Osteocyte (in vitro differentiated cells): ENCODE measurements around the gene SHMT2. TPM values are rescaled to one million over a fixed set of nuclear protein-coding genes. Genes with fewer than 3 reads are reported as not detected.

ENCODE experiments used
- DNase-seq: peaks from one replicate; pipeline ENCODE4 v3.0.0; 2021; ENCODE audit warnings: mixed read lengths; ENCODE audit not compliant: unreplicated experiment; ENCODE audit errors: extremely low spot score
- H3K27ac Mint-ChIP-seq: one replicate; pipeline ENCODE4 v1.8.0; 2021; ENCODE audit warnings: mild to moderate bottlenecking, mixed read lengths; ENCODE audit not compliant: unreplicated experiment
- H3K27me3 Mint-ChIP-seq: one replicate; pipeline ENCODE4 v1.8.0; 2021; ENCODE audit warnings: mixed read lengths; ENCODE audit not compliant: unreplicated experiment
- H3K36me3 Mint-ChIP-seq: one replicate; pipeline ENCODE4 v1.8.0; 2021; ENCODE audit warnings: mixed read lengths; ENCODE audit not compliant: unreplicated experiment
- H3K4me1 Mint-ChIP-seq: one replicate; pipeline ENCODE4 v1.8.0; 2021; ENCODE audit warnings: mixed read lengths; ENCODE audit not compliant: unreplicated experiment
- H3K4me3 Mint-ChIP-seq: one replicate; pipeline ENCODE4 v1.8.0; 2021; ENCODE audit warnings: mild to moderate bottlenecking, moderate library complexity, mixed read lengths; ENCODE audit not compliant: unreplicated experiment
- H3K9me3 Mint-ChIP-seq: one replicate; pipeline ENCODE4 v1.8.0; 2021; ENCODE audit warnings: mixed read lengths; ENCODE audit not compliant: unreplicated experiment
- CTCF ChIP-seq: fragments of 200-600 bp; sonication (generic); IDR thresholded peaks from 2 replicates; pipeline ENCODE4 v1.5.0; 2021; ENCODE audit warnings: antibody characterized with exemption, mild to moderate bottlenecking, moderate library complexity
- total RNA-seq: library from RNA; stranded (reverse); gene quantifications from 2 replicates; pipeline ENCODE4 v1.2.1, GENCODE V29; 2021

Gene SHMT2
- total RNA-seq, 1 donor from 2014 or later: 263 TPM

DNA sequence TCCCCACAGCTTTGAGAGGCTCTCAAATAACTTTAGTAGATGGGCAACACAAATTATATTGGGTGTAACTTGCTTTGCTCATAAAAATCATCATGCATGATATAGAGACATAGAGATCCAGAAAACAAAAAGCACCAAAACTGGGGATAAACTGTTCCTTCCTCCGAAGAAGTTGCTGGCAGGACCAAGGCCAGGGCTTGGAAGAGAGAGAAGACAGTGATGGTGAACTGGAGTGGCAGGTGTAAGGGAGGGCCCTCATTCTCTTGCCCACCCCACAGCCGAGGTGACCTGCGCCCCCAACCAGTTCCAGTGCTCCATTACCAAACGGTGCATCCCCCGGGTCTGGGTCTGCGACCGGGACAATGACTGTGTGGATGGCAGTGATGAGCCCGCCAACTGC, 28.3 kb upstream of the SHMT2 start:
- H3K36me3 Mint-ChIP-seq: peaks cover 64% of the 10 kb centered on the region
- no peaks in the 10 kb centered on the region for H3K27me3 Mint-ChIP-seq
- TF ChIP-seq CTCF: no peak
- H3K4me3 Mint-ChIP-seq: no peak overlapping the region
- H3K27ac Mint-ChIP-seq: no peak overlapping the region
- DNase-seq: no peak
- no peaks in the 10 kb centered on the region for H3K9me3 Mint-ChIP-seq
- no peaks in the 10 kb centered on the region for H3K4me1 Mint-ChIP-seq

DNA sequence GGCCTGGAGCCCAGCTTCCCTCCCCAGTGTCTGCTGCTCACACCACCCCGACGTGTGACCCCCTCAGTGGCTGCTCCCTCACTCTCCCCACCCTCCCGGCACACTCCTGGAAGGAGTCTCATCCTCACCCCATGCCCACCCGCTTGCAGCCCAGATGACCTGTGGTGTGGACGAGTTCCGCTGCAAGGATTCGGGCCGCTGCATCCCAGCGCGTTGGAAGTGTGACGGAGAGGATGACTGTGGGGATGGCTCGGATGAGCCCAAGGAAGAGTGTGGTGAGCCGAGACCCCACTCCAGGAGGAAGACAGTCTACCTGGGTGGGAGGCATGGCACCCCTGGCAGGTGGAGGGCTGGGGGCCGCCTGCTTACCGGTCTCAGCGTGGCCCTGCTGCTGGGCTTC, 27.9 kb upstream of the SHMT2 start:
- H3K36me3 Mint-ChIP-seq: peaks cover 62% of the 10 kb centered on the region
- no peak overlapping the region for H3K27ac Mint-ChIP-seq
- no peaks in the 10 kb centered on the region for H3K9me3 Mint-ChIP-seq
- no peak overlapping the region for H3K4me3 Mint-ChIP-seq
- H3K27me3 Mint-ChIP-seq: no peaks in the 10 kb centered on the region
- DNase-seq: no peak
- H3K4me1 Mint-ChIP-seq: no peaks in the 10 kb centered on the region
- TF ChIP-seq CTCF: no peak

DNA sequence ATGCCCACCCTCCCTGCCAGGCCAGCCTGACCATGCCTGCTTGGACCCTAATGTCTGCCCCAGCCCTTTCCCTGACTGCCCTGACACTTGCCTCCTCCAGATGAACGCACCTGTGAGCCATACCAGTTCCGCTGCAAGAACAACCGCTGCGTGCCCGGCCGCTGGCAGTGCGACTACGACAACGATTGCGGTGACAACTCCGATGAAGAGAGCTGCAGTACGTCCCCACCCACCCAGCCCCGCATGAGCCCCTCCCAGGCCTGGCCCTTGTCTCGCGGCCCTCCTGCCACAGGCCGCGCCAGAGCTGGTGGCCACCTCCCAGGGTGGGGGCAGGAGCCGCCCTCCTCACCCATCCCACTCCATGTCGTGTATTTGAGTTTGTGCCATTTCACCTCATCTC, 27.2 kb upstream of the SHMT2 start:
- Mint-ChIP-seq H3K4me1 (no peaks in the 10 kb centered on the region), H3K36me3 (peaks cover 59% of the 10 kb centered on the region), H3K27ac (no peak overlapping the region), H3K27me3 (no peaks in the 10 kb centered on the region), H3K9me3 (no peaks in the 10 kb centered on the region), H3K4me3 (no peak overlapping the region)
- TF ChIP-seq CTCF: no peak
- no peak for DNase-seq

DNA sequence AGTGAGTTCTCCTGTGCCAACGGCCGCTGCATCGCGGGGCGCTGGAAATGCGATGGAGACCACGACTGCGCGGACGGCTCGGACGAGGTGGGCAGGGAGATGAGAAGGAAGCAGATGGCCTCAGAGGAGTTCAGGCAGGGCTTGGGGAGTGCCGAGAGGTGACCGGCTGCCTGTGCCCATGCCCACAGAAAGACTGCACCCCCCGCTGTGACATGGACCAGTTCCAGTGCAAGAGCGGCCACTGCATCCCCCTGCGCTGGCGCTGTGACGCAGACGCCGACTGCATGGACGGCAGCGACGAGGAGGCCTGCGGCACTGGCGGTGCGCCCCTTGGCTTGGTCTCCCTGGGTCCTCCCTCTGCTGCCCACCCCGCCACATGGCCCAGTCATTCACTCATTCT, 26.3 kb upstream of the SHMT2 start:
- no peaks in the 10 kb centered on the region for H3K9me3 Mint-ChIP-seq
- DNase-seq: no peak
- peaks cover 53% of the 10 kb centered on the region for H3K36me3 Mint-ChIP-seq
- no peak overlapping the region for H3K4me3 Mint-ChIP-seq
- TF ChIP-seq CTCF: no peak
- no peak overlapping the region for H3K27ac Mint-ChIP-seq
- H3K4me1 Mint-ChIP-seq: no peaks in the 10 kb centered on the region
- H3K27me3 Mint-ChIP-seq: no peaks in the 10 kb centered on the region

GRCh38 chr12:57203791-57204190, 25.7 kb upstream of the SHMT2 start:
- no peak overlapping the region for H3K27ac Mint-ChIP-seq
- no peaks in the 10 kb centered on the region for H3K4me1 Mint-ChIP-seq
- H3K36me3 Mint-ChIP-seq: peaks cover 52% of the 10 kb centered on the region
- H3K4me3 Mint-ChIP-seq: no peak overlapping the region
- H3K9me3 Mint-ChIP-seq: no peaks in the 10 kb centered on the region
- DNase-seq: no peak
- H3K27me3 Mint-ChIP-seq: no peaks in the 10 kb centered on the region
- TF ChIP-seq CTCF: no peak
